ENCODE measurements around the gene HSPA4L. TPM values are rescaled to one million over a fixed set of nuclear protein-coding genes. Genes with fewer than 3 reads are reported as not detected.

HSPA4L gene
- total RNA-seq, 2 experiments from 2014 or later, result 4.1 to 4.6 TPM

- no peak for ATAC-seq
- ChIA-PET POLR2A (no interaction called here), CTCF (no interaction called here)
Observed at GRCh38 chr4:127809173-127809800, 27.2 kb downstream of the HSPA4L start.

DNA sequence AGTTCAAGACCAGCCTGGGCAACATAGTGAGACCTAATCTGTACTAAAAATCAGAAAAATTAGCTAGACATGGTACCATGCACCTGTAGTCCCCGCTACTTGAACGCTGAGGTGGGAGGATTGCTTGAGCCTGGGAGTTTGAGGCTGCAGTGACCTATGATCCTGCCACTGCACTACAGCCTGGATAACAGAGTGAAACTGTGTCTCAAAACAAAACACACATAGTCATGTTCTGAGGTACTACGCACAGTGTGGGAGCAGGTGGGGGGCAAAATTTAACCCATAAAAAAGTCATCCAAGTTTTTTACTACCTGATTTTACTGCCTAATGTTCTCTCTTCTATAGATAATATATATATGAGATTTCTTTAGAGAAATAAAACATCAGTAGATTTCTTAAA is 28.4 kb downstream of the HSPA4L start:
- Mint-ChIP-seq H3K36me3 (ENCODE audit: low read depth) (no peaks in the 10 kb centered on the region), H3K27me3 (peaks cover 5% of the 10 kb centered on the region), H3K27ac (no peak overlapping the region), H3K4me3 (no peak overlapping the region), H3K9me3 (no peaks in the 10 kb centered on the region), H3K4me1 (ENCODE audit: low read depth) (no peaks in the 10 kb centered on the region)
- intact Hi-C loops (cut with micrococcal nuclease), result no loop called here
- ChIA-PET POLR2A (no interaction called here), CTCF (no interaction called here)
- DNase-seq, result no peak
- TF ChIP-seq, protein P1, sequence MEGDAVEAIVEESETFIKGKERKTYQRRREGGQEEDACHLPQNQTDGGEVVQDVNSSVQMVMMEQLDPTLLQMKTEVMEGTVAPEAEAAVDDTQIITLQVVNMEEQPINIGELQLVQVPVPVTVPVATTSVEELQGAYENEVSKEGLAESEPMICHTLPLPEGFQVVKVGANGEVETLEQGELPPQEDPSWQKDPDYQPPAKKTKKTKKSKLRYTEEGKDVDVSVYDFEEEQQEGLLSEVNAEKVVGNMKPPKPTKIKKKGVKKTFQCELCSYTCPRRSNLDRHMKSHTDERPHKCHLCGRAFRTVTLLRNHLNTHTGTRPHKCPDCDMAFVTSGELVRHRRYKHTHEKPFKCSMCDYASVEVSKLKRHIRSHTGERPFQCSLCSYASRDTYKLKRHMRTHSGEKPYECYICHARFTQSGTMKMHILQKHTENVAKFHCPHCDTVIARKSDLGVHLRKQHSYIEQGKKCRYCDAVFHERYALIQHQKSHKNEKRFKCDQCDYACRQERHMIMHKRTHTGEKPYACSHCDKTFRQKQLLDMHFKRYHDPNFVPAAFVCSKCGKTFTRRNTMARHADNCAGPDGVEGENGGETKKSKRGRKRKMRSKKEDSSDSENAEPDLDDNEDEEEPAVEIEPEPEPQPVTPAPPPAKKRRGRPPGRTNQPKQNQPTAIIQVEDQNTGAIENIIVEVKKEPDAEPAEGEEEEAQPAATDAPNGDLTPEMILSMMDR (IDR thresholded peaks at IDR 0.05), result no peak
- ATAC-seq, result no peak

More at GRCh38 chr4:127809173-127809800, 27.2 kb downstream of the HSPA4L start:
- no peaks in the 10 kb centered on the region for H3K36me3 Mint-ChIP-seq (ENCODE audit: low read depth)
- no peak overlapping the region for H3K4me3 Mint-ChIP-seq
- DNase-seq, result no peak
- peaks cover 5% of the 10 kb centered on the region for H3K27me3 Mint-ChIP-seq
- H3K4me1 Mint-ChIP-seq (ENCODE audit: low read depth), result no peaks in the 10 kb centered on the region
- intact Hi-C loops (cut with micrococcal nuclease), result no loop called here
- TF ChIP-seq, protein P1 (IDR thresholded peaks at IDR 0.05), result no peak
- H3K9me3 Mint-ChIP-seq, result no peaks in the 10 kb centered on the region
- H3K27ac Mint-ChIP-seq, result no peak overlapping the region

GRCh38 chr4:127822430-127822829 is 40.3 kb downstream of the HSPA4L start:
- Mint-ChIP-seq H3K4me1 (ENCODE audit: low read depth) (no peaks in the 10 kb centered on the region), H3K9me3 (no peaks in the 10 kb centered on the region), H3K27me3 (peaks cover 16% of the 10 kb centered on the region), H3K36me3 (ENCODE audit: low read depth) (no peaks in the 10 kb centered on the region), H3K4me3 (no peak overlapping the region), H3K27ac (no peak overlapping the region)
- no peak for ATAC-seq
- TF ChIP-seq, protein P1 (IDR thresholded peaks at IDR 0.05), result no peak
- intact Hi-C loops (cut with micrococcal nuclease), result no loop called here
- POLR2A ChIA-PET, result no interaction called here
- CTCF ChIA-PET, result no interaction called here
- DNase-seq, result no peak

DNA sequence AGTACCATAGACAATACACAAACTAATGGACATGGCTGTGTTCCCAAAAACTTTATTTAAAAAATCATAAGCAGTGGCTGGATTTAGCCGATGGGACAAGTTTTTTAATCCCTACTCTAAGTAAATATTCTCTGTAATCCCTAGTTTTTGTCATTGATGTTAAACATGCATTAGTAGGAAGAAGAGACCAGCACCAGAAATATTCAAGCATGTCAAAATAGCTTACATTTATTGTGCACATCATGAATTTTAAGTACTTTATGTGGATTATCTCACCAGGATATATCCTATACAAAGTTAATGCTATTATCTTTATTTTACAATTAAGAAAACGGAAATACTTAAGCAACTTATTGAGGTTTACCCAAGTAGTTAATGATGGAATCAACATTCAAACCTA is 46.0 kb downstream of the HSPA4L start:
- Mint-ChIP-seq H3K4me1 (ENCODE audit: low read depth) (no peaks in the 10 kb centered on the region), H3K27me3 (peaks cover 8% of the 10 kb centered on the region), H3K27ac (no peak overlapping the region), H3K4me3 (no peak overlapping the region), H3K36me3 (ENCODE audit: low read depth) (no peaks in the 10 kb centered on the region), H3K9me3 (no peaks in the 10 kb centered on the region)
- TF ChIP-seq, protein P1 (IDR thresholded peaks at IDR 0.05), result no peak
- intact Hi-C loops (cut with micrococcal nuclease), result no loop called here
- ChIA-PET CTCF (no interaction called here), POLR2A (no interaction called here)
- no peak for DNase-seq
- no peak for ATAC-seq

DNA sequence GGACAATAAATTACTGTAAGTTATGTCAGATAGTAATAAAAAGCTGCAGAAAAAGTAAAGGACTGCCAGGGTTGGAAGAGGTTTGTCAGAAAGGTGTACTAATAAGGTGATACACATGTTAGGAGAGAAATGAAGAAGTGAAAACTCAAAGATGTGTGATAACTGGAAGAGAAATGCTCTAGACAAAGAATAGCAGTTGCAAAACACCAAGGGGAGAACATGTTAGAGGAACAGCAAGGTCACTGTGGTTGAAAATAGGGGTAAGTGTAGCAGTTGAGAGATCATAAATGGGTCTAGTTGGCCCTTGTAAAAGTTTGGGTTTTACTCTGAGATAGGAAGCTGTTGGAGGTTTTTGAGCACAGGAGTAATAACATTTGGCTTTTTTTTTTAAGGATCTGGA is 46.9 kb downstream of the HSPA4L start:
- Mint-ChIP-seq H3K9me3 (no peaks in the 10 kb centered on the region), H3K4me3 (no peak overlapping the region), H3K36me3 (ENCODE audit: low read depth) (no peaks in the 10 kb centered on the region), H3K4me1 (ENCODE audit: low read depth) (no peaks in the 10 kb centered on the region), H3K27me3 (peaks cover 5% of the 10 kb centered on the region), H3K27ac (no peak overlapping the region)
- DNase-seq (no peak), ATAC-seq (no peak)
- ChIA-PET CTCF (interaction anchor here (1.1 kb wide), 1 partner anchor 9 kb away, joined by 4 read pairs; no protein-coding TSS in a partner anchor), POLR2A (no interaction called here)
- intact Hi-C loops (cut with micrococcal nuclease), result no loop called here
- TF ChIP-seq, protein P1 (IDR thresholded peaks at IDR 0.05), result no peak
